ENCODE results near the gene RAI14.

The RAI14 gene

DNA sequence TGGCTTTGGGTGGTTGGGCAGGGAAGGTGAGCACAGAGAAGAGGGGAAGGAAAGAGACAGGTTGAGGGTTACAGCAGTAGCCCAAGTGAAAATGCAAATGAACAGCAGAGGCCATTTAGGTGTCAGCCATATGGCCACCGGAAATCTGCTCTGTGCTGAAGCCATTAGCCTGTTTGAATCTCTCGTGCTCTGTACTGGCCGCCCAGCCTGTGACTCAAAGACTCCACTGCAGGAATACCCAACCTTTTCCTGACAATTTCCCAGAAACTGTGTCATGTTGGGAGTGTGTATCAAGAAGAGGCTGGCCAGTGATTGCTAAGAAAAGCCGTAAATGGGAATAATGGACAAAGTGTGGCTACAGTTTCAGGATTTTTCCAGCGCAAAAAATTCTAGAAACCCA lies 35.9 kb upstream of the RAI14 start:
- Histone ChIP-seq H2AFZ (ENCODE audit: insufficient read depth, low read length, poor library complexity) (no peak overlapping the region), H2BK12ac (ENCODE audit: low read length) (no peak overlapping the region), H2AK5ac (ENCODE audit: low read length) (no peak overlapping the region), H3K4me1 (ENCODE audit: control insufficient read depth in 1 of 2, insufficient read depth in 2 of 2, low read length in 2 of 2) (no peaks in the 10 kb centered on the region), H3K4ac (ENCODE audit: low read depth, low read length) (no peak overlapping the region), H3K14ac (ENCODE audit: low read length) (no peak overlapping the region), H3K9me3 (ENCODE audit: insufficient read depth, low read depth, low read length) (no peaks in the 10 kb centered on the region), H3K23ac (ENCODE audit: low read length) (no peak overlapping the region), H2BK5ac (ENCODE audit: low read depth, low read length, poor library complexity) (no peak overlapping the region), H3K4me2 (ENCODE audit: low read length) (no peak overlapping the region), H3K79me2 (ENCODE audit: control insufficient read depth, insufficient read depth, low read length, poor library complexity) (no peaks in the 10 kb centered on the region), H3K79me1 (ENCODE audit: low read length) (no peaks in the 10 kb centered on the region), H3K9ac (ENCODE audit: low read length) (no peak overlapping the region), H3K18ac (ENCODE audit: low read length) (no peak overlapping the region), H2BK120ac (ENCODE audit: insufficient read depth, low read length, poor library complexity) (no peak overlapping the region), H4K91ac (ENCODE audit: low read depth, low read length) (no peak overlapping the region), H4K12ac (ENCODE audit: low read depth, low read length) (no peak overlapping the region), H3K4me3 (ENCODE audit: low read depth, low read length) (no peak overlapping the region), H3K27me3 (ENCODE audit: insufficient read depth, low read length) (no peaks in the 10 kb centered on the region), H4K8ac (ENCODE audit: low read depth, low read length) (no peak overlapping the region), H3K27ac (ENCODE audit: low read depth, low read length) (no peak overlapping the region), H3K36me3 (ENCODE audit: control insufficient read depth in 1 of 2, insufficient read depth in 2 of 2, low read length in 2 of 2) (no peaks in the 10 kb centered on the region)
- no peak for DNase-seq
- WGBS (ENCODE audit: extremely low coverage, insufficient coverage, insufficient read length) = no CpG with 5 or more reads among the region's 5 CpGs

DNA sequence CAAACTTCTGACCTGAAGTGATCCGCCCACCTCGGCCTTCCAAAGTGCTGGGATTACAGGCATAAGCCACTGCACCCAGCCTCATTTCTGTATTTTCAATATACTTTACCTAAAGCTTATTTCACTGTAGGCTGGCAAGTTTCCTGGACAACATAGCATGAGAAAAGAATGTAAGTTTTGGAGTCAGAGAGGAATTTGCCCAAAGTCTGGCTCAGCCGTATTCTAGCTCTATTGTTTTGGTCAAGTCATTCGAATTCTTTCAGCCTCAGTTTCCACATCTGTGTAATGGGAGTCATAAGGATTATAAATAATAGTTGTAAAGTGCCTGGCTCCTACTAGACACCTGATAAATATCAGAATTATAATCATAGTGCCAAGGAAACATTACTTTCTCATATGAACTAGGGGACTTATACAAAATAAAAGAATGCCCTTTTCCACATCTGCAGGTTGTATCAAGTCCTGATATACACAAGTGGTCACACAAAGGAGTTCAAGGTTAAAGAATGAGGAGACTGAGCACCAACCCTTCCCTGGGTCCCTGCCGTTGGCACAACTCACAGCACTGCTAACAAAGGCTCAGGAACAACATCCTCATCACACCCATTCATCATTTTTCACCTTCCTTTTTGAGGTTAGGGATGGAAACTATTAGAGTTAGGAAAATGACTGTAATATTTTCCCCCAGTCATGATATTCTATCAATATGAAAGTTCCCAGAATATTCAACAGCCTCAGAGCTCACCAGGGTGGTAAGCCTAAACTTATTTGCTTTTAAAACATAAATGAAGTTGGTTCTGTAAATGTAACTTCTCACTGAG lies 34.6 kb upstream of the RAI14 start:
- no CpG with 5 or more reads among the region's 5 CpGs for WGBS (ENCODE audit: extremely low coverage, insufficient coverage, insufficient read length)
- no peak overlapping the region for H2AK5ac ChIP-seq (ENCODE audit: low read length)

DNA sequence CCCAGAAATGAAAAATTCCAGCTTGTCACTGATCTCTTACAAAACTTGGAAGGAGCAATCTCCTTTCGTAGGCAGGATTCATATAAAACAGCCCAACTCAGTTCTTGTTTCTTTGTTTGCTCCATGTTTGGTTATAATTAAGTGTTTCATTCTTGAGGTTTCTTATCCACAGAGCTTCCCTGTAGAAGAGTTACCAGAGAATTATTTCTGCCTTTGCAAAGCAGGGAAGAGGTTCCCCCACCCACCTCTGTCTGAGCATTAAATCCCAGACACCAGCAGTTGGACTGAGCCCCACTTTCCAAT lies 34.1 kb upstream of the RAI14 start:
- Histone ChIP-seq H2BK5ac (ENCODE audit: low read depth, low read length, poor library complexity) (no peak overlapping the region), H2BK12ac (ENCODE audit: low read length) (no peak overlapping the region), H3K79me1 (ENCODE audit: low read length) (no peaks in the 10 kb centered on the region), H3K4me1 (ENCODE audit: control insufficient read depth in 1 of 2, insufficient read depth in 2 of 2, low read length in 2 of 2) (peaks cover 0 to under 1% of the 10 kb centered on the region in 2 experiments), H3K79me2 (ENCODE audit: control insufficient read depth, insufficient read depth, low read length, poor library complexity) (no peaks in the 10 kb centered on the region), H3K9me3 (ENCODE audit: insufficient read depth, low read depth, low read length) (no peaks in the 10 kb centered on the region), H3K14ac (ENCODE audit: low read length) (no peak overlapping the region), H3K9ac (ENCODE audit: low read length) (no peak overlapping the region), H3K23ac (ENCODE audit: low read length) (no peak overlapping the region), H3K36me3 (ENCODE audit: control insufficient read depth in 1 of 2, insufficient read depth in 2 of 2, low read length in 2 of 2) (no peaks in the 10 kb centered on the region), H4K8ac (ENCODE audit: low read depth, low read length) (no peak overlapping the region), H3K4ac (ENCODE audit: low read depth, low read length) (no peak overlapping the region), H4K12ac (ENCODE audit: low read depth, low read length) (no peak overlapping the region), H3K18ac (ENCODE audit: low read length) (no peak overlapping the region), H2BK120ac (ENCODE audit: insufficient read depth, low read length, poor library complexity) (no peak overlapping the region), H2AK5ac (ENCODE audit: low read length) (no peak overlapping the region), H3K4me2 (ENCODE audit: low read length) (no peak overlapping the region), H3K4me3 (ENCODE audit: low read depth, low read length) (no peak overlapping the region), H3K27me3 (ENCODE audit: insufficient read depth, low read length) (no peaks in the 10 kb centered on the region), H2AFZ (ENCODE audit: insufficient read depth, low read length, poor library complexity) (no peak overlapping the region), H4K91ac (ENCODE audit: low read depth, low read length) (no peak overlapping the region), H3K27ac (ENCODE audit: low read depth, low read length) (no peak overlapping the region)
- DNase-seq = no peak
- WGBS (ENCODE audit: extremely low coverage, insufficient coverage, insufficient read length) = no CpG with 5 or more reads among the region's 1 CpG

More for the DNA sequence above, 34.6 kb upstream of the RAI14 start:
- no peak for DNase-seq
- Histone ChIP-seq H4K8ac (ENCODE audit: low read depth, low read length) (no peak overlapping the region), H2BK120ac (ENCODE audit: insufficient read depth, low read length, poor library complexity) (no peak overlapping the region), H3K36me3 (ENCODE audit: control insufficient read depth in 1 of 2, insufficient read depth in 2 of 2, low read length in 2 of 2) (no peaks in the 10 kb centered on the region), H2AFZ (ENCODE audit: insufficient read depth, low read length, poor library complexity) (no peak overlapping the region), H4K12ac (ENCODE audit: low read depth, low read length) (no peak overlapping the region), H3K27ac (ENCODE audit: low read depth, low read length) (no peak overlapping the region), H3K4me2 (ENCODE audit: low read length) (no peak overlapping the region), H3K23ac (ENCODE audit: low read length) (no peak overlapping the region), H3K14ac (ENCODE audit: low read length) (no peak overlapping the region), H3K79me2 (ENCODE audit: control insufficient read depth, insufficient read depth, low read length, poor library complexity) (no peaks in the 10 kb centered on the region), H3K27me3 (ENCODE audit: insufficient read depth, low read length) (no peaks in the 10 kb centered on the region), H2BK5ac (ENCODE audit: low read depth, low read length, poor library complexity) (no peak overlapping the region), H3K9me3 (ENCODE audit: insufficient read depth, low read depth, low read length) (no peaks in the 10 kb centered on the region), H2BK12ac (ENCODE audit: low read length) (no peak overlapping the region), H3K4ac (ENCODE audit: low read depth, low read length) (no peak overlapping the region), H4K91ac (ENCODE audit: low read depth, low read length) (no peak overlapping the region), H3K79me1 (ENCODE audit: low read length) (no peaks in the 10 kb centered on the region), H3K9ac (ENCODE audit: low read length) (no peak overlapping the region), H3K4me3 (ENCODE audit: low read depth, low read length) (no peak overlapping the region), H3K4me1 (ENCODE audit: control insufficient read depth in 1 of 2, insufficient read depth in 2 of 2, low read length in 2 of 2) (no peaks in the 10 kb centered on the region), H3K18ac (ENCODE audit: low read length) (no peak overlapping the region)

DNA sequence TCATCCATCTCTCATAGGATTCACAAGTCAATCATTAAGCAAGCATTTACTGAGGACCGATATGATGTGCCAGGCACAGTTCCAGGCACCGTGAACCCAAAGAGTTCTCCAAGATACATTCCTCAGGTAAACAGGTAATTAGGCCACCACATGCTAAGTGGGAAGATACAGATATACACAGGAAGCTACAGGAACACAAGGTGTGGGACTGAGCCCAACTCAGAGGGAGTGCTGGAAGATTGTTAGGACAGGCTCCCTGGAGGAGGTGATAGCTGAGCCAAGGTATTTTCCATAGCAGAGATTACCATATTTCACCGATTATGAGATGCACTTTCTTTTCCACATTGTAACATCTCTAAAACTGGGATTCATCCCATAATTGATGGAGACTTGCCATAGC lies 31.4 kb upstream of the RAI14 start:
- Histone ChIP-seq H3K4me2 (ENCODE audit: low read length) (no peak overlapping the region), H3K9me3 (ENCODE audit: insufficient read depth, low read depth, low read length) (no peaks in the 10 kb centered on the region), H3K79me2 (ENCODE audit: control insufficient read depth, insufficient read depth, low read length, poor library complexity) (no peaks in the 10 kb centered on the region), H3K23ac (ENCODE audit: low read length) (no peak overlapping the region), H3K27ac (ENCODE audit: low read depth, low read length) (no peak overlapping the region), H3K4ac (ENCODE audit: low read depth, low read length) (no peak overlapping the region), H2AK5ac (ENCODE audit: low read length) (no peak overlapping the region), H4K12ac (ENCODE audit: low read depth, low read length) (no peak overlapping the region), H3K4me3 (ENCODE audit: low read depth, low read length) (no peak overlapping the region), H2BK12ac (ENCODE audit: low read length) (no peak overlapping the region), H2BK120ac (ENCODE audit: insufficient read depth, low read length, poor library complexity) (no peak overlapping the region), H3K79me1 (ENCODE audit: low read length) (peaks cover 5% of the 10 kb centered on the region), H4K8ac (ENCODE audit: low read depth, low read length) (no peak overlapping the region), H3K27me3 (ENCODE audit: insufficient read depth, low read length) (no peaks in the 10 kb centered on the region), H2AFZ (ENCODE audit: insufficient read depth, low read length, poor library complexity) (no peak overlapping the region), H3K14ac (ENCODE audit: low read length) (no peak overlapping the region), H3K4me1 (ENCODE audit: control insufficient read depth in 1 of 2, insufficient read depth in 2 of 2, low read length in 2 of 2) (peaks cover 0 to 4% of the 10 kb centered on the region in 2 experiments), H3K36me3 (ENCODE audit: control insufficient read depth in 1 of 2, insufficient read depth in 2 of 2, low read length in 2 of 2) (no peaks in the 10 kb centered on the region), H2BK5ac (ENCODE audit: low read depth, low read length, poor library complexity) (no peak overlapping the region), H3K9ac (ENCODE audit: low read length) (no peak overlapping the region), H3K18ac (ENCODE audit: low read length) (no peak overlapping the region), H4K91ac (ENCODE audit: low read depth, low read length) (no peak overlapping the region)
- no CpG with 5 or more reads among the region's 3 CpGs for WGBS (ENCODE audit: extremely low coverage, insufficient coverage, insufficient read length)
- DNase-seq = no peak

Data from trophoblast cell (in vitro differentiated cells and primary cell).